Keratinocyte (primary cell): ENCODE measurements around the gene MAG. TPM values are rescaled to one million over a fixed set of nuclear protein-coding genes. Genes with fewer than 3 reads are reported as not detected.

Source experiments
- DNase-seq: peaks from one replicate; pipeline ENCODE4 v3.0.0-alpha.2; 2011; ENCODE audit warnings: low read depth, missing footprints, low spot score
- FAIRE-seq: peaks from 2 replicates; lab custom pipeline; 2011; peaks lifted over from hg19 to GRCh38; lab: Jason Lieb, UNC
- H2AFZ ChIP-seq: 2 replicates; pipeline ENCODE4 v1.6.0; 2012; ENCODE audit warnings: low read length, control low read depth, inconsistent platforms; ENCODE audit not compliant: control insufficient read depth
- H3K27ac ChIP-seq: 2 replicates; pipeline ENCODE4 v1.5.1; 2011; ENCODE audit warnings: low read length; ENCODE audit not compliant: control insufficient read depth, insufficient read depth
- H3K27me3 ChIP-seq: 3 replicates; pipeline ENCODE4 v1.6.0; 2011; ENCODE audit warnings: low read length; ENCODE audit not compliant: control insufficient read depth, insufficient read depth; ENCODE audit errors: extremely low read depth
- H3K36me3 ChIP-seq, 2 experiments: 2 replicates in 1 of 2; 3 replicates in 1 of 2; pipeline ENCODE4 v1.5.1; 2011; ENCODE audit warnings: low read length in 2 of 2, mild to moderate bottlenecking in 1 of 2; ENCODE audit not compliant: control insufficient read depth in 2 of 2, insufficient read depth in 2 of 2; ENCODE audit errors: extremely low read depth in 1 of 2
- H3K4me1 ChIP-seq: 3 replicates; pipeline ENCODE4 v1.5.1; 2011; ENCODE audit warnings: low read length; ENCODE audit not compliant: control insufficient read depth, insufficient read depth; ENCODE audit errors: extremely low read depth
- H3K4me2 ChIP-seq: 3 replicates; pipeline ENCODE4 v1.6.0; 2011; ENCODE audit warnings: low read depth, low read length; ENCODE audit not compliant: control insufficient read depth, insufficient read depth; ENCODE audit errors: extremely low read depth
- H3K4me3 ChIP-seq, 3 experiments: fragments of 200-600 bp in 1 of 3; sonication (generic) in 1 of 3; 2 replicates in 2 of 3; 3 replicates in 1 of 3; pipeline ENCODE4 v1.5.1; 2011 to 2016; ENCODE audit warnings: low read length in 3 of 3, mild to moderate bottlenecking in 3 of 3, control low read depth in 2 of 3, inconsistent platforms in 1 of 3, low read depth in 1 of 3, mixed read lengths in 1 of 3, mixed run types in 1 of 3, moderate library complexity in 1 of 3; ENCODE audit not compliant: control insufficient read depth in 2 of 3, insufficient read depth in 2 of 3; ENCODE audit errors: extremely low read depth in 1 of 3
- H3K79me2 ChIP-seq: 2 replicates; pipeline ENCODE4 v1.6.0; 2012; ENCODE audit warnings: low read length; ENCODE audit not compliant: control insufficient read depth, insufficient read depth
- H3K9ac ChIP-seq: 3 replicates; pipeline ENCODE4 v1.6.0; 2011; ENCODE audit warnings: low read length; ENCODE audit not compliant: control insufficient read depth, insufficient read depth; ENCODE audit errors: extremely low read depth
- H3K9me1 ChIP-seq: 3 replicates; pipeline ENCODE4 v1.6.0; 2011; ENCODE audit warnings: low read length; ENCODE audit not compliant: control insufficient read depth, insufficient read depth; ENCODE audit errors: extremely low read depth
- H3K9me3 ChIP-seq: 2 replicates; pipeline ENCODE4 v1.5.1; 2012; ENCODE audit warnings: low read depth, low read length; ENCODE audit not compliant: control insufficient read depth
- H4K20me1 ChIP-seq: 3 replicates; pipeline ENCODE4 v1.6.0; 2011; ENCODE audit warnings: low read length; ENCODE audit not compliant: control insufficient read depth, insufficient read depth; ENCODE audit errors: extremely low read depth
- CTCF ChIP-seq, 3 experiments: IDR thresholded peaks in 1 of 3; conservative IDR thresholded peaks in 1 of 3; optimal IDR thresholded peaks in 1 of 3; 2 replicates in 2 of 3; 3 replicates in 1 of 3; pipeline versions ENCODE3 to v1.5.1; 2011; ENCODE audit warnings: low read length in 3 of 3, mild to moderate bottlenecking in 3 of 3, moderate library complexity in 2 of 3, control low read depth in 1 of 3, inconsistent platforms in 1 of 3; ENCODE audit not compliant: insufficient read depth in 2 of 3; ENCODE audit errors: extremely low read depth in 1 of 3
- EZH2 ChIP-seq: IDR thresholded peaks from one replicate; pipeline ENCODE4 v1.6.1; 2012; ENCODE audit warnings: inconsistent platforms, mild to moderate bottlenecking, low read length, moderate library complexity
- dilution Hi-C: fragments of 300-500 bp; cut with MboI; formaldehyde crosslinking; loops from one replicate; pipeline ENCODE4 v1.7.0; 2020; ENCODE audit warnings: low sequenced_read_pairs; ENCODE audit not compliant: extremely low pct_ligation_motif_present
- polyA plus RNA-seq, 5 experiments: library from polyadenylated mRNA; depleted of rRNA in 3 of 5; stranded (reverse) in 3 of 5; stranded (forward) in 1 of 5; unstranded in 1 of 5; fragments of >200 nt; gene quantifications; 1 replicate in 1 of 5; 2 replicates in 3 of 5; 3 replicates in 1 of 5; pipeline versions ENCODE4 v1.2.1 to v1.2.3, GENCODE V29; 2011 to 2012; ENCODE audit warnings: missing spikeins in 2 of 5, low read depth in 1 of 5, low replicate concordance in 1 of 5

The MAG gene
- polyA plus RNA-seq, 1 donor (not counting 4 experiments of a cell fraction or from before 2014, with no cell fraction given): not detected

GRCh38 chr19:35304036-35304435 lies 12.1 kb downstream of the MAG start:
- H3K9me1 ChIP-seq: no peaks in the 10 kb centered on the region
- H3K27me3 ChIP-seq: no peaks in the 10 kb centered on the region
- H3K9me3 ChIP-seq: no peaks in the 10 kb centered on the region
- dilution Hi-C loops: no loop called here
- no peaks in the 10 kb centered on the region for H3K79me2 ChIP-seq
- H3K4me3 ChIP-seq: no peak overlapping the region
- no peak for FAIRE-seq
- no peak overlapping the region for H2AFZ ChIP-seq
- no peak for DNase-seq
- no peaks in the 10 kb centered on the region for H3K4me1 ChIP-seq
- H3K36me3 ChIP-seq: no peaks in the 10 kb centered on the region
- no peak overlapping the region for H3K27ac ChIP-seq
- H4K20me1 ChIP-seq: no peaks in the 10 kb centered on the region
- H3K9ac ChIP-seq: no peak overlapping the region
- TF ChIP-seq EZH2: no peak
- no peak for TF ChIP-seq CTCF (optimal IDR thresholded peaks at IDR 0.05 in 1 of 3, IDR thresholded peaks at IDR 0.05 in 1 of 3, conservative IDR thresholded peaks at IDR 0.05 in 1 of 3; ENCODE audit: extremely low read depth in 1 of 3, insufficient read depth in 2 of 3, low read length in 3 of 3)
- H3K4me2 ChIP-seq: no peak overlapping the region

- no peaks in the 10 kb centered on the region for H3K9me3 ChIP-seq
- H3K36me3 ChIP-seq: no peaks in the 10 kb centered on the region
- no peaks in the 10 kb centered on the region for H3K9me1 ChIP-seq
- no peaks in the 10 kb centered on the region for H3K4me1 ChIP-seq
- no peak overlapping the region for H3K27ac ChIP-seq
- H3K4me2 ChIP-seq: no peak overlapping the region
- no peaks in the 10 kb centered on the region for H3K79me2 ChIP-seq
- H2AFZ ChIP-seq: no peak overlapping the region
- FAIRE-seq (no peak), DNase-seq (no peak)
- dilution Hi-C loops: no loop called here
- no peak overlapping the region for H3K4me3 ChIP-seq
- no peaks in the 10 kb centered on the region for H4K20me1 ChIP-seq
- no peaks in the 10 kb centered on the region for H3K27me3 ChIP-seq
- no peak overlapping the region for H3K9ac ChIP-seq
- TF ChIP-seq EZH2 (no peak), CTCF (optimal IDR thresholded peaks at IDR 0.05 in 1 of 3, IDR thresholded peaks at IDR 0.05 in 1 of 3, conservative IDR thresholded peaks at IDR 0.05 in 1 of 3; ENCODE audit: extremely low read depth in 1 of 3, insufficient read depth in 2 of 3, low read length in 3 of 3) (no peak)
Observed at GRCh38 chr19:35305181-35305580, 13.2 kb downstream of the MAG start.
